OCI-LY7 (cell line): ENCODE results near the gene FOXN3.

Experiments used
- CTCF ChIP-seq: fragments of 200-600 bp; sonication (generic); conservative IDR thresholded peaks from 2 replicates; pipeline ENCODE4 v1.5.1; 2014; ENCODE audit warnings: mild to moderate bottlenecking, antibody characterized with exemption, low read length, moderate library complexity, mixed read lengths
- EZH2phosphoT487 ChIP-seq: fragments of 200-600 bp; sonication (generic); IDR thresholded peaks from 2 replicates; pipeline ENCODE4 v1.6.1; 2018; ENCODE audit warnings: low read depth, borderline replicate concordance, mild to moderate bottlenecking, mixed run types, antibody characterized with exemption, low read length, moderate library complexity, mixed read lengths

DNA sequence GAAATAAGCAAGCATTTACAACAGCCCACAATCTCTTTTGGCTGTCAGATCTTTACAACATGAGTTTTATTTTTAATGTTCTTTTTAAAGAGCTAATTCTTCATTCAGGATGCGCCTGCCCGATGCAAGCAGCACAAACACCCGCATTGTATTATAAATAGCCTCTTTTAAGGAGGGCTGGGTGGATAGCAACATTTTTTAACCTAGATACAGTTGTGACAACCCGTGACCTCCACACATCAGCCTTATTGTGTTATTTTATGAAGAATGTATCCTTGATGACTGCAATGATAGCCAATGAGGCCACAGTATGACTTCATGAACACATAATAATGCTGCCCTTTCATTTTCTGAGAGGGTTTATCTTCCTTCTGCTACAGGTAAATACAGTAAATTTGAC lies 173.7 kb downstream of the FOXN3 start:
- no peak for TF ChIP-seq CTCF
- TF ChIP-seq EZH2phosphoT487, result no peak
